Measurements from ENCODE around the gene CCT8. TPM values are rescaled to one million over a fixed set of nuclear protein-coding genes. Genes with fewer than 3 reads are reported as not detected.

CCT8 gene
- polyA plus RNA-seq, 1 donor from 2014 or later: 249 TPM

DNA sequence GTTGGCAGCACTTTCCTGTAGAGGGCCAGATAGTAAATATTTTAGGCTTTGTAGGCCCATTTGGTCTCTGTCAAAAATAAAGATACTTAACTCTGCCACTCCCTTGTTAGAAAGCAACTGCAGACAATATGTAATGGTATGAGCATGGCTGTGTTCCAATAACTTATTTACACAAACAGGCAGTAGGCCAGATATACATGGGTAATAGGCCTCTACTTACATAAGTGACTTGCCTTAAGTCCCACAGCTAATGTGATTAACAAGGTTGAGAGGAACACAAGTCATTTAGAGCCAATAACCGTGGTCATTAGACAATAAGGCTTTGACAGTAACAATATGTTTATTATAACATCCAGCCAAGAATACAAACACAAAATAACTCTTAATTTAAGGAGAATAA is 17.4 kb downstream of the CCT8 start:
- no peaks in the 10 kb centered on the region for H3K79me2 ChIP-seq (replicated peaks; ENCODE audit: insufficient read depth, low read length)
- no peak for TF ChIP-seq EP300 (conservative IDR thresholded peaks at IDR 0.05; ENCODE audit: poor library complexity, severe bottlenecking)
- TF ChIP-seq EZH2 (IDR thresholded peaks at IDR 0.05; ENCODE audit: borderline replicate concordance, insufficient read depth, low read length, poor library complexity, severe bottlenecking): no peak
- no peak for TF ChIP-seq MXI1 (conservative IDR thresholded peaks at IDR 0.05; ENCODE audit: poor library complexity, severe bottlenecking)
- TF ChIP-seq, protein P1, sequence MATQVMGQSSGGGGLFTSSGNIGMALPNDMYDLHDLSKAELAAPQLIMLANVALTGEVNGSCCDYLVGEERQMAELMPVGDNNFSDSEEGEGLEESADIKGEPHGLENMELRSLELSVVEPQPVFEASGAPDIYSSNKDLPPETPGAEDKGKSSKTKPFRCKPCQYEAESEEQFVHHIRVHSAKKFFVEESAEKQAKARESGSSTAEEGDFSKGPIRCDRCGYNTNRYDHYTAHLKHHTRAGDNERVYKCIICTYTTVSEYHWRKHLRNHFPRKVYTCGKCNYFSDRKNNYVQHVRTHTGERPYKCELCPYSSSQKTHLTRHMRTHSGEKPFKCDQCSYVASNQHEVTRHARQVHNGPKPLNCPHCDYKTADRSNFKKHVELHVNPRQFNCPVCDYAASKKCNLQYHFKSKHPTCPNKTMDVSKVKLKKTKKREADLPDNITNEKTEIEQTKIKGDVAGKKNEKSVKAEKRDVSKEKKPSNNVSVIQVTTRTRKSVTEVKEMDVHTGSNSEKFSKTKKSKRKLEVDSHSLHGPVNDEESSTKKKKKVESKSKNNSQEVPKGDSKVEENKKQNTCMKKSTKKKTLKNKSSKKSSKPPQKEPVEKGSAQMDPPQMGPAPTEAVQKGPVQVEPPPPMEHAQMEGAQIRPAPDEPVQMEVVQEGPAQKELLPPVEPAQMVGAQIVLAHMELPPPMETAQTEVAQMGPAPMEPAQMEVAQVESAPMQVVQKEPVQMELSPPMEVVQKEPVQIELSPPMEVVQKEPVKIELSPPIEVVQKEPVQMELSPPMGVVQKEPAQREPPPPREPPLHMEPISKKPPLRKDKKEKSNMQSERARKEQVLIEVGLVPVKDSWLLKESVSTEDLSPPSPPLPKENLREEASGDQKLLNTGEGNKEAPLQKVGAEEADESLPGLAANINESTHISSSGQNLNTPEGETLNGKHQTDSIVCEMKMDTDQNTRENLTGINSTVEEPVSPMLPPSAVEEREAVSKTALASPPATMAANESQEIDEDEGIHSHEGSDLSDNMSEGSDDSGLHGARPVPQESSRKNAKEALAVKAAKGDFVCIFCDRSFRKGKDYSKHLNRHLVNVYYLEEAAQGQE (IDR thresholded peaks at IDR 0.05; ENCODE audit: borderline replicate concordance): no peak
- TF ChIP-seq TAF1 (IDR thresholded peaks at IDR 0.05; ENCODE audit: low read depth): no peak
- TF ChIP-seq RAD21 (conservative IDR thresholded peaks at IDR 0.05): no peak
- TF ChIP-seq, protein P2, sequence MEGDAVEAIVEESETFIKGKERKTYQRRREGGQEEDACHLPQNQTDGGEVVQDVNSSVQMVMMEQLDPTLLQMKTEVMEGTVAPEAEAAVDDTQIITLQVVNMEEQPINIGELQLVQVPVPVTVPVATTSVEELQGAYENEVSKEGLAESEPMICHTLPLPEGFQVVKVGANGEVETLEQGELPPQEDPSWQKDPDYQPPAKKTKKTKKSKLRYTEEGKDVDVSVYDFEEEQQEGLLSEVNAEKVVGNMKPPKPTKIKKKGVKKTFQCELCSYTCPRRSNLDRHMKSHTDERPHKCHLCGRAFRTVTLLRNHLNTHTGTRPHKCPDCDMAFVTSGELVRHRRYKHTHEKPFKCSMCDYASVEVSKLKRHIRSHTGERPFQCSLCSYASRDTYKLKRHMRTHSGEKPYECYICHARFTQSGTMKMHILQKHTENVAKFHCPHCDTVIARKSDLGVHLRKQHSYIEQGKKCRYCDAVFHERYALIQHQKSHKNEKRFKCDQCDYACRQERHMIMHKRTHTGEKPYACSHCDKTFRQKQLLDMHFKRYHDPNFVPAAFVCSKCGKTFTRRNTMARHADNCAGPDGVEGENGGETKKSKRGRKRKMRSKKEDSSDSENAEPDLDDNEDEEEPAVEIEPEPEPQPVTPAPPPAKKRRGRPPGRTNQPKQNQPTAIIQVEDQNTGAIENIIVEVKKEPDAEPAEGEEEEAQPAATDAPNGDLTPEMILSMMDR (IDR thresholded peaks at IDR 0.05; ENCODE audit: poor library complexity, severe bottlenecking): no peak
- TF ChIP-seq POLR2AphosphoS5 (IDR thresholded peaks at IDR 0.05): no peak
- no peak for TF ChIP-seq SMC3 (conservative IDR thresholded peaks at IDR 0.05; ENCODE audit: poor library complexity)
- H3K9ac ChIP-seq (ENCODE audit: low read length): no peak overlapping the region
- peaks cover 10% of the 10 kb centered on the region for H3K36me3 ChIP-seq (ENCODE audit: insufficient read depth, low read length)
- H2AFZ ChIP-seq (ENCODE audit: low read depth, low read length): no peak overlapping the region
- H3K4me2 ChIP-seq (ENCODE audit: low read length): no peak overlapping the region
- no peaks in the 10 kb centered on the region for H4K20me1 ChIP-seq (ENCODE audit: insufficient read depth)
- H3K4me3 ChIP-seq (ENCODE audit: low read length): no peak overlapping the region
- no peak overlapping the region for H3K27ac ChIP-seq (ENCODE audit: low read length)
- no peaks in the 10 kb centered on the region for H3K27me3 ChIP-seq (ENCODE audit: insufficient read depth, low read depth, low read length)
- no peaks in the 10 kb centered on the region for H3K9me2 ChIP-seq (ENCODE audit: insufficient read depth, low read length)
- H3K9me3 ChIP-seq (ENCODE audit: low read length): no peaks in the 10 kb centered on the region
- no peaks in the 10 kb centered on the region for H3F3A ChIP-seq (ENCODE audit: insufficient read depth, low read length, poor library complexity, severe bottlenecking)

DNA sequence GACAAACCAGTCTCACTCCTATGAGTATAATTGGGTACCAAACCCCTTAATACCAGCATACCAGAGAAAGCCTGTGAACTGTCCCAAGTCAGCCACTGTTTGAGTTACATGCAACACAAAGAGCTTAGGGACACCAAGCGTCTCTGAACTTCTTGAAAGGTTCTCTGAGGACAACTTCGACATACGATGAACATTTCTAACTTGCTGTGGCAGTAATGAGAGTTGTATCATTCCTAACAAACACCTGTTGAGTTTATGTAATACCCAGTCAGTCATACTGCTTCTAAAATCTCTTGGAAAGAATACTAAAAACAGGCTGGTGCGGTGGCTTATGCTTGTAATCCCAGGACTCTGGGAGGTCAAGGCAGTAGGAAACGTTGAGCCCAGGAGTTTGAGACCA is 18.4 kb downstream of the CCT8 start:
- Histone ChIP-seq H2AFZ (ENCODE audit: low read depth, low read length) (no peak overlapping the region), H3K36me3 (ENCODE audit: insufficient read depth, low read length) (peaks cover 10% of the 10 kb centered on the region), H3K9me2 (ENCODE audit: insufficient read depth, low read length) (no peaks in the 10 kb centered on the region), H3K9ac (ENCODE audit: low read length) (no peak overlapping the region), H3K27me3 (ENCODE audit: insufficient read depth, low read depth, low read length) (no peaks in the 10 kb centered on the region), H3K9me3 (ENCODE audit: low read length) (no peaks in the 10 kb centered on the region), H4K20me1 (ENCODE audit: insufficient read depth) (no peaks in the 10 kb centered on the region), H3K27ac (ENCODE audit: low read length) (no peak overlapping the region), H3K79me2 (replicated peaks; ENCODE audit: insufficient read depth, low read length) (no peaks in the 10 kb centered on the region), H3F3A (ENCODE audit: insufficient read depth, low read length, poor library complexity, severe bottlenecking) (no peaks in the 10 kb centered on the region), H3K4me3 (ENCODE audit: low read length) (no peak overlapping the region), H3K4me2 (ENCODE audit: low read length) (no peak overlapping the region)
- TF ChIP-seq POLR2AphosphoS5 (IDR thresholded peaks at IDR 0.05): no peak
- TF ChIP-seq RAD21 (conservative IDR thresholded peaks at IDR 0.05): no peak
- TF ChIP-seq EZH2 (IDR thresholded peaks at IDR 0.05; ENCODE audit: borderline replicate concordance, insufficient read depth, low read length, poor library complexity, severe bottlenecking): no peak
- TF ChIP-seq, protein P2 (IDR thresholded peaks at IDR 0.05; ENCODE audit: poor library complexity, severe bottlenecking): no peak
- no peak for TF ChIP-seq EP300 (conservative IDR thresholded peaks at IDR 0.05; ENCODE audit: poor library complexity, severe bottlenecking)
- TF ChIP-seq SMC3 (conservative IDR thresholded peaks at IDR 0.05; ENCODE audit: poor library complexity): no peak
- no peak for TF ChIP-seq TAF1 (IDR thresholded peaks at IDR 0.05; ENCODE audit: low read depth)
- no peak for TF ChIP-seq MXI1 (conservative IDR thresholded peaks at IDR 0.05; ENCODE audit: poor library complexity, severe bottlenecking)
- TF ChIP-seq, protein P1 (IDR thresholded peaks at IDR 0.05; ENCODE audit: borderline replicate concordance): no peak

All from neural cell (in vitro differentiated cells).